ENCODE measurements around the gene PRAF2.

DNA sequence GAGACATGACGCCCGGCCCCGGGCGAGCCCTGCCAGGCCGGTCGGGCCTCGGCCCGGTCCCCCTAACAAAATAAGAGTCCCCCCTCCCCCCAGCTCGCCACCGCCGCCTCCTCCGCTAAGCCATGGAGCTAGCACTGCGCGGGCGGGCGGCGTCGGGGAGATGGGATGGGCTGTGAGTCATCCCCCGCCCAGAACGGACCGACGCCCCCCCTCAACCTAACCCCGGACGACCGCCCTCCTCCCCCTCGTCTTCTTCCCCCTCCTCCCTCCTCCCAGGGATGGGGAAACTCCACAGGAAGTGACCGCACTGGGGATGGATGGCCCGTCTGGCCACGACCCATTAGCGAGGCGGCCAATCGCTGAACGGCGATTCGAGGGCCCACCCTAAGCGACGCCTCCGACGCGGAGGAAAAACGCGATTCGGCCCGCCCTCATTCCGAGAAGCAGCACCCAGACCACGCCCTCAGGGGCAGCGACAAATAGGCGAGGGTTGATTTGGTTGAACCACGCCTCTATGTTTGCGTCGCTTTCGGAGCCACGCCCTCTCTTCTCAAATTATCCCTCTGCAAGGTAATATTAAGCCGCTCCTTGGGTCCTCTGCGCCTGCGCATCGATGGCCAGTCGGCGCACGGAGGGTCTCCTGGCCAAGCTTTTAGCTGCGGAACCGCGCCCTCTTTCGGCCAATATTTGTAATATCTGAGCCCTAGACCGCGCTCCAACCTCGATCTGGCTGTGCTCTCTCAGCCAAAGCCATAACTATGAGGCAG is 30.4 kb downstream of the PRAF2 start, which contains the start of gene TFE3:
- TF ChIP-seq, protein P1, sequence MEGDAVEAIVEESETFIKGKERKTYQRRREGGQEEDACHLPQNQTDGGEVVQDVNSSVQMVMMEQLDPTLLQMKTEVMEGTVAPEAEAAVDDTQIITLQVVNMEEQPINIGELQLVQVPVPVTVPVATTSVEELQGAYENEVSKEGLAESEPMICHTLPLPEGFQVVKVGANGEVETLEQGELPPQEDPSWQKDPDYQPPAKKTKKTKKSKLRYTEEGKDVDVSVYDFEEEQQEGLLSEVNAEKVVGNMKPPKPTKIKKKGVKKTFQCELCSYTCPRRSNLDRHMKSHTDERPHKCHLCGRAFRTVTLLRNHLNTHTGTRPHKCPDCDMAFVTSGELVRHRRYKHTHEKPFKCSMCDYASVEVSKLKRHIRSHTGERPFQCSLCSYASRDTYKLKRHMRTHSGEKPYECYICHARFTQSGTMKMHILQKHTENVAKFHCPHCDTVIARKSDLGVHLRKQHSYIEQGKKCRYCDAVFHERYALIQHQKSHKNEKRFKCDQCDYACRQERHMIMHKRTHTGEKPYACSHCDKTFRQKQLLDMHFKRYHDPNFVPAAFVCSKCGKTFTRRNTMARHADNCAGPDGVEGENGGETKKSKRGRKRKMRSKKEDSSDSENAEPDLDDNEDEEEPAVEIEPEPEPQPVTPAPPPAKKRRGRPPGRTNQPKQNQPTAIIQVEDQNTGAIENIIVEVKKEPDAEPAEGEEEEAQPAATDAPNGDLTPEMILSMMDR (IDR thresholded peaks at IDR 0.05; ENCODE audit: poor library complexity): peak; percentile 62
- TF ChIP-seq EZH2phosphoT487 (IDR thresholded peaks at IDR 0.05; ENCODE audit: low read depth, severe bottlenecking, unreplicated experiment): no peak
- TF ChIP-seq EZH2 (IDR thresholded peaks at IDR 0.05; ENCODE audit: borderline replicate concordance): no peak
